ENCODE results near the gene GSTA5.
"Not testable (repeated sequence)": the region's sequence is repeated elsewhere in the genome, so short reads cannot be mapped to it uniquely, and the experiment has no call there.

- not testable (repeated sequence) for TF ChIP-seq POLR2A (IDR thresholded peaks at IDR 0.05); POLR2AphosphoS5 (IDR thresholded peaks at IDR 0.05); EP300 (IDR thresholded peaks at IDR 0.05; ENCODE audit: low read depth)
- TF ChIP-seq, protein P1, sequence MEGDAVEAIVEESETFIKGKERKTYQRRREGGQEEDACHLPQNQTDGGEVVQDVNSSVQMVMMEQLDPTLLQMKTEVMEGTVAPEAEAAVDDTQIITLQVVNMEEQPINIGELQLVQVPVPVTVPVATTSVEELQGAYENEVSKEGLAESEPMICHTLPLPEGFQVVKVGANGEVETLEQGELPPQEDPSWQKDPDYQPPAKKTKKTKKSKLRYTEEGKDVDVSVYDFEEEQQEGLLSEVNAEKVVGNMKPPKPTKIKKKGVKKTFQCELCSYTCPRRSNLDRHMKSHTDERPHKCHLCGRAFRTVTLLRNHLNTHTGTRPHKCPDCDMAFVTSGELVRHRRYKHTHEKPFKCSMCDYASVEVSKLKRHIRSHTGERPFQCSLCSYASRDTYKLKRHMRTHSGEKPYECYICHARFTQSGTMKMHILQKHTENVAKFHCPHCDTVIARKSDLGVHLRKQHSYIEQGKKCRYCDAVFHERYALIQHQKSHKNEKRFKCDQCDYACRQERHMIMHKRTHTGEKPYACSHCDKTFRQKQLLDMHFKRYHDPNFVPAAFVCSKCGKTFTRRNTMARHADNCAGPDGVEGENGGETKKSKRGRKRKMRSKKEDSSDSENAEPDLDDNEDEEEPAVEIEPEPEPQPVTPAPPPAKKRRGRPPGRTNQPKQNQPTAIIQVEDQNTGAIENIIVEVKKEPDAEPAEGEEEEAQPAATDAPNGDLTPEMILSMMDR (IDR thresholded peaks at IDR 0.05), result not testable (repeated sequence)
Observed at GRCh38 chr6:52794366-52794765, 46.2 kb downstream of the GSTA5 start.

All from transverse colon (tissue), 4 donors.